ENCODE measurements around the gene MAP4K3.

DNA sequence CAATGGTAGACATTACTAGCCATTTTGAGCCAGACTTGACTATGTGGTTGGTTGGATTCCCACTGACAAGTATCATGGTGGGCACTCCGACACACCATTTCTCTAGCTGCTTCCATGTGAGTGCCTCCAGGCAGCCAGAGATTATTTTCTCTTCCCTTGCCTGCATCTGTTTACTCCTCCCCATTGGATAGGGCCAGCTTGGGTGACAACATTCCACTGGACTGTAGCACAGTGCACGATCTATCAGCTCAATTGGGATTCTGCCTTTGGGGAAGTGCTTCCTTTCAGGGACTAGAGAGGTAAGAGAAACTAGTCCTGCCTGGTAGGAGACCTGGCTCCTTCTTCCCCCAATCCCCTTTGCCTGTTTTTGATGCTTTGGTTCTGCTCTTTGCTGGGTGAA, 49.0 kb upstream of the MAP4K3 start:
- TF ChIP-seq, protein P1, sequence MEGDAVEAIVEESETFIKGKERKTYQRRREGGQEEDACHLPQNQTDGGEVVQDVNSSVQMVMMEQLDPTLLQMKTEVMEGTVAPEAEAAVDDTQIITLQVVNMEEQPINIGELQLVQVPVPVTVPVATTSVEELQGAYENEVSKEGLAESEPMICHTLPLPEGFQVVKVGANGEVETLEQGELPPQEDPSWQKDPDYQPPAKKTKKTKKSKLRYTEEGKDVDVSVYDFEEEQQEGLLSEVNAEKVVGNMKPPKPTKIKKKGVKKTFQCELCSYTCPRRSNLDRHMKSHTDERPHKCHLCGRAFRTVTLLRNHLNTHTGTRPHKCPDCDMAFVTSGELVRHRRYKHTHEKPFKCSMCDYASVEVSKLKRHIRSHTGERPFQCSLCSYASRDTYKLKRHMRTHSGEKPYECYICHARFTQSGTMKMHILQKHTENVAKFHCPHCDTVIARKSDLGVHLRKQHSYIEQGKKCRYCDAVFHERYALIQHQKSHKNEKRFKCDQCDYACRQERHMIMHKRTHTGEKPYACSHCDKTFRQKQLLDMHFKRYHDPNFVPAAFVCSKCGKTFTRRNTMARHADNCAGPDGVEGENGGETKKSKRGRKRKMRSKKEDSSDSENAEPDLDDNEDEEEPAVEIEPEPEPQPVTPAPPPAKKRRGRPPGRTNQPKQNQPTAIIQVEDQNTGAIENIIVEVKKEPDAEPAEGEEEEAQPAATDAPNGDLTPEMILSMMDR (conservative IDR thresholded peaks at IDR 0.05; ENCODE audit: low read depth, low read length): no peak
- TF ChIP-seq POLR2A (IDR thresholded peaks at IDR 0.05; ENCODE audit: low read depth, low read length): no peak
- TF ChIP-seq, protein P2, sequence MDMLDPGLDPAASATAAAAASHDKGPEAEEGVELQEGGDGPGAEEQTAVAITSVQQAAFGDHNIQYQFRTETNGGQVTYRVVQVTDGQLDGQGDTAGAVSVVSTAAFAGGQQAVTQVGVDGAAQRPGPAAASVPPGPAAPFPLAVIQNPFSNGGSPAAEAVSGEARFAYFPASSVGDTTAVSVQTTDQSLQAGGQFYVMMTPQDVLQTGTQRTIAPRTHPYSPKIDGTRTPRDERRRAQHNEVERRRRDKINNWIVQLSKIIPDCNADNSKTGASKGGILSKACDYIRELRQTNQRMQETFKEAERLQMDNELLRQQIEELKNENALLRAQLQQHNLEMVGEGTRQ (IDR thresholded peaks at IDR 0.05; ENCODE audit: low read depth, low read length): no peak
- TF ChIP-seq MAFK (IDR thresholded peaks at IDR 0.05; ENCODE audit: low read depth, low read length): no peak
- no peak for TF ChIP-seq CHD1 (IDR thresholded peaks at IDR 0.05; ENCODE audit: low read depth, low read length)
- no peak for TF ChIP-seq MAZ (IDR thresholded peaks at IDR 0.05; ENCODE audit: borderline replicate concordance, low read depth, low read length)
- TF ChIP-seq BHLHE40 (IDR thresholded peaks at IDR 0.05; ENCODE audit: low read depth, low read length): no peak
- no peak for TF ChIP-seq MXI1 (IDR thresholded peaks at IDR 0.05; ENCODE audit: borderline replicate concordance, low read depth, low read length)
- TF ChIP-seq FOS (IDR thresholded peaks at IDR 0.05; ENCODE audit: low read depth, low read length): no peak

All from IMR-90 (cell line).